GM21825 (cell line): ENCODE measurements around the gene ADPRHL1.
"Not testable (repeated sequence)": the region's sequence is repeated elsewhere in the genome, so short reads cannot be mapped to it uniquely, and the experiment has no call there.

ENCODE experiments used
- ATAC-seq: cut with Tn5 transposase; IDR thresholded peaks from one replicate; pipeline ENCODE4 v1.9.1; 2021; ENCODE audit warnings: mild to moderate bottlenecking, moderate library complexity; ENCODE audit not compliant: unreplicated experiment

The ADPRHL1 gene

GRCh38 chr13:113435907-113436306 is 17.4 kb downstream of the ADPRHL1 start:
- ATAC-seq: not testable (repeated sequence)

DNA sequence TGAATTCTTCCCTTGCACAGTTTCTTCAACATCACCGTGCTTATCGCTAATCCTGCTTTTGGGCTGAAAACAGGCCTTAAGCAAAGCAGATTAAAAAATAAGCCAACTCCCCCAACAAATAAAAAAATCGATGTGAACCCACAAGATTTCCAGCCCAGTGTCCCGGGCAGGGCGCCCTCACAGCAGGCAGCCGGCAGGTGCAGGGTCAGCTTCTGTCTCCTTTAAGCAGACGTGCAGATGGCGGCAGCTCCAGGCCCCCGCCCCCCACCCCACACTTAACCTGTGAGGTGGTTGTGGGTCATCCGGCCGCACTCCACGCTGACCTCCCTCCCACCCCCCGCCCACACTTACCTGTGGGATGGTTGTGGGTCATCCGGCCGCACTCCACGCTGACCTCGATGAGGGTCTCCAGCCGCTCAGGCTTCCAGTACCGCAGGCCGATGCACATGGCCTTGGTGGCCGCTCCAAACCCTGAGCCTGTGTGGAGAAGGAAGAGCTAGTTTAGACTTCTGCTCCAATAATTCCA is 19.8 kb downstream of the ADPRHL1 start:
- no peak for ATAC-seq

DNA sequence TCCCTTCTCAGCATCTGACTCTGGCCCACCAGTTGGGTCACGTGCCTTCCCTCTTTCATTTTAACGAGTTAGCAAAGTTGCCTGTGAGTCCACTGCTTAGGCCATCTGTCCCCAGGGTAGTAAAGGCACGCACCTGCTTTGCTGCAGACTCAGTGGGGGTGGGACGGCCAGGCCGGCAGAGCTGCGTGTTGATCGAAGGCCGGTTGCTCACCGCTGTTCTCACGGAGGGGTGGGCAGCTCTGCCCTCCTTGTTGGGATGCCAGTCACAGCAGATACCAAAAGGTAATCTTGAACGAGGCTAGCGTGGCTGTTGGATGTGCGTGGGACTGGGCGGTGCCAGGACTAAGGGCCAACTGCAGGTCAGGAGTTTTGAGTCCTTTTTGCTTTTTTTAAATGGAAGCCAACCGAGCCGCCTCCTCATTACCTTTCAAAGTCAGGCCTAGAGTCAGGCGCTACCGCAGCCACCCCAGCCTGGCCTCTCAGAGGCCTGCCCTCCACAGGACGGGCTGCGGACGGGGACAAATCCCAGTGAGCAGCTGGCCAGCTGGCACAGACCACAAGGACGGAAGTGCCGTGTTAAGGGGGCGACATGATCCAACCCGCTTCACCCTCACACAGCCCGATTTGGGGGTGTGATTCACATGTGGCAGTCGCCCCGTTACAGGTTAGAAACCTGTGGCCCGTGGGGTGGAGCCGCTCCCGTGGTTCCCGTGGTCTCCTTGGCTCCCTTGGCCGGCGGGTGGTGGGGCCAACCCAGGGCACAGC is 20.6 kb downstream of the ADPRHL1 start:
- ATAC-seq: no peak

- ATAC-seq: no peak
These were observed 22.1 kb downstream of the ADPRHL1 start for GRCh38 chr13:113431171-113431570.

- no peak for ATAC-seq
These were observed 22.7 kb downstream of the ADPRHL1 start for GRCh38 chr13:113430378-113431110.

- ATAC-seq: no peak
These were observed 23.7 kb downstream of the ADPRHL1 start for GRCh38 chr13:113429608-113429985.

- ATAC-seq: no peak
These were observed 24.2 kb downstream of the ADPRHL1 start for GRCh38 chr13:113428871-113429607.

DNA sequence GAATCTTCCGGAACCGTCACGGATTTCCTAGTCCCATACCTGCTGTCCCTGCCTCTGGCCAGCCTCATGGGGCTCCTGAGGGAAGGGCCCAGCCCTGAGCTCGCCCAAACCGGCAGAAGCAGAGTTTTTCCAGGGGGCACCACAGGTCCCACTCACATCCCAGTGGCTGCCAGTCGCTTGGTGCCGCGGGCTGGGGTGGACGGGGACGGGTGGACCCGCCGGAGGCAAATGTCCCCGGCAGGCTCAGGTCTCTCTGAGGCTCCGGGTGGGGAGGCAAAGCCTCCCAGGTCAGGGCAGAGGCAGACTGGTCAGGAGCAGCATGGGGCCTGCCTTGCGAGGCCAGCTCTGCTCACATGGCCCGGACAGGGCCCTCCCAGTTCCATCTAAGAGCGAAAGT is 24.8 kb downstream of the ADPRHL1 start:
- no peak for ATAC-seq

DNA sequence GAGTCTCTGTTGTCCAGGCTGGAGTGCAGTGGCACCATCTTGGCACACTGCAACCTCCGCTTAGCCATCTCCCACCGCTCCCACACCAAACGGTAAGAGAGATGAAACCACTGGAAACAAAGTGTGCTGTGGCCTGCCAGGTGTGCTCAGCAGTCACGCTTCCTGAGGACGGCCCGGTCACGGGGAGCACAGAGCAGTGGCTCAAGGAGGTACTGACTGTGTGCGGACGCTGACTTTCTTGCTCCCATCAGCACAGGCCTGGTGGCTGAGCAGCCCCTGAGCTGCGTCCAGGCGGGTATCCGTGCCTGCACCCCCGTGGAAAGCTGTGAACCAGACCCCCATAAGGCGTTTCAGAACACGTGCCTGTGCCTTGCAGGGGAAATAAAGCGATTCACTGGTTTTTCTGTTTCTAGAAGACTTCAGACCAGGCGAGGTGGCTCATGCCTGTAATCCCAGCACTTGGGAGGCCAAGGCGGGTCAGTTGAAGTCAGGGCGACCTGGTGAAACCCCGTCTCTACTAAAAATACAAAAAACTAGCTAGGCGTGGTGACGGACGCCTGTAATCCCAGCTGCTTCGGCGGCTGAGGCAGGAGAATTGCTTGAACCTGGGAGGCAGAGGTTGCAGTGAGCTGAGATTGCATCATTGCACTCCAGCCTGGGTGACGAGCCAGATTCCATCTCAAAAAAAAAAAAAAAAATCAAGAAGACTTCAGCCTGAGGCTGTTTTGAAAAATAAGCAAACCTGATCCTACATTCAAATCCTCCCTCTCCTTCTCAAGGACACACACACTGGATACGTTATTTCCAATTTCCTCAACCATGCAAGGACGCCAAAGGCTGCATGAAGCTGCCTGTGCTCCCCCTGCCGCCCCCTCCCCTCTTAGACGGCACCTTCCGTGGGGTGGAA is 25.5 kb downstream of the ADPRHL1 start:
- no peak for ATAC-seq

DNA sequence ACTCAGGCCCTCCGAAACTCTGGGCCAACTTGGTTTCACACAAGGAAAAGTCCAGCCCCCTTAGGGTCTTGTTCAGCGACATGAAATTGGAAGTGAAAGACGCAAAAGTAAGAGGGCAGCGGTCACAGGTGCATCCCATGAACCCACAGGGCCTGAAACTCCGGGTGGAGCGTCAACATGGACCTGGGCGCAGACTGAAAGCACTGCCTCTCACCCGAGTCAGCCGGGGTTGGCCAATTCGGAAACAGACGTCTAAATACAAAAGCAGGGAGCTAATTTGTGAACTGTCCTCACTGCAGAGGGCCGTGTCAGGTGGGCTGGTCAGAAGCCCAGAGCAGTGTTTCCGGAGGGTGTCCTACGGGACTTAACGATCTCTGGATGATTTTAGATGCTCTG is 26.7 kb downstream of the ADPRHL1 start:
- no peak for ATAC-seq

DNA sequence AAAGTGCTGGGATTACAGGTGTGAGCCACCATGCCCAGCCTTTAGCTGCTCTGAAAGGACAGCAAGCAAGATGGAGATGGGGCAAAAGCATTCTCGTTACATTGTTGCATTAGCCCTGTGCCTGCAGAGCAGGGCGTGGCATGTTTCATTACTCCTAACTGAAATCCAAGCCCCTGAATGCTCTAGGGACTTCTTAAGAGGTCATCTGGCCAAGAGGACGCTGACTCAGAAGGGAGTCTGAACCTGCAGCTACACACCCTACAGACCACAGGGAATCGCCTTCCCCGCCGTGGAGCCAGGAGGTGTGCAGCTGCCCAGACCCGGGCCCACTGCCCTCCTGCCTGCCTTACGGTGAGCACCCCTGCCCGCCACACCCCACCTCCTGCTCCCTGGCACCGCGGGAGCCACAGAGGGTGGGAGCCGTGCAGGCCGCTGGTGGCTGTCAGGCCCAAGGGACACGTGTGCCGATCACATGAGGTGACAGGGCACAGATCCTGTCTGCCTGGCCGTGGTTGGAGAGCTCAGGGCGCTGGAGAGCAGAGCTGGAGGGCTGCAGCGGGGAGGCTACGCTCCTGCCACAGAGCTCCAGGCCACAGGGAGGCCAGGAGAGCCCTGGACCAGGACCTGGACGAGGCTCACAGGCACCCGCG is 27.2 kb downstream of the ADPRHL1 start:
- no peak for ATAC-seq

DNA sequence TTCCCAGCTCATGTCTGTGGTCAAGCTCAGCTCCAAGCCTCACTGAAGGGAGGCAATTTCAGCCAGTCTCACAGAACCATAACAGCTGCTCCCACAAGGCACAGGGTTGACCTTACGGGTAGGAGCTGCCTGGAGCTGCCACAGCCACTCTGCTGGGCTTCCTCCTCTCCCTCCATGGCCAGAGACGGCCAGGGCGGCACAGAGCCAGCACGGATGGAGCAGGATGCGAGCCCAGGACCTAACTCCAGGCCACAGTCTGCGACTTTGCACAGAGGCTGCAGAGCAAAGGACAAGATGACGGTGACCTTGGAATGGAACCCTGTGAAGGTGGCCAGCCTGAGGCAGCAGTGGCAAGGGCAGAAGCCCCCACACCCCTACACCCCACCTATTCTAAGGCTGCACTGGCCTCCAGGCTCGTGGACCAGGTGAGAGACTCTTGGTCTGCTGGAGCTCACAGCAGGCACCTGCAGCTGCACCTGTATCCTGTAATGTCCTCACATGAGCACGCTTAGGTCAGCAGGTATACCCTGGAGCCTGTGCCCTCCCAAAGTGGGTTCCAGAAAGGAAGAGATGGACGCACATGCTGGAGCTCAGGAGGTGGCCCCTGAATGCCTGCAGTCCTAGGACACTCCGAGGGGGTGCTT is 29.6 kb downstream of the ADPRHL1 start:
- ATAC-seq: no peak

DNA sequence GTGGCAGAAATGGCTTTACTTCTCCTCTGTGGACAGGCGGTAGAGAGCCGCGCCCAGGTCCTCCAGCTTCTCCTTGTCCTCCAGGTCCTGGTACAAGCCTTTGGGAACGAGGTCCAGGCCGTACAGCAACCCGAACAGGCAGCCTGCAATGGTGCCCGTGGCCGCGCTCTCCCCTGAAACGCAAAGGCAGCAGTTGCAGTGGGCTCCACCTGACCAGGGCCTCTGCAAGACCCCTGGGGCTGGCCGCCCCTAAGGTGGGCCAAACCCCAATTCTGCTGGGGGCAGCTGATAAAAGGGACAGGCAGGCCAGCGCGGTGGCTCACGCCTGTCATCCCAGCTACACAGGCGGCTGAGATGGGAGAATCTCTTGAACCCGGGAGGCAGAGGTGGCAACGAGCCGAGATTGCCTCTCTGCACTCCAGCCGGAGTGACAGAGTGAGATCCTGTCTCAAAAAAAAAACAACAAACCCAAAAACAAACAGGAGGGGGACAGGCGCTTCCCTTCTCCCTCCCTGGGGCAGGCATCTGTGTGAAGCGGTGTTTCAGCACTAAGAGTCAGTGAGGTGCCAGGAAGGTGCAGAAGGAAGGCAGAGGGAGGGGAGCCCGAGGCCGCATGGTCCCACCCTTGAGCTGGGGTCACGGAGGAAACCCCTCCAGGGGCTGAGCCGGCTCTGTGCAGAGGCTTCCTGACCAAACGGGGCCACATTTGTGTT is 30.3 kb downstream of the ADPRHL1 start:
- ATAC-seq: no peak

DNA sequence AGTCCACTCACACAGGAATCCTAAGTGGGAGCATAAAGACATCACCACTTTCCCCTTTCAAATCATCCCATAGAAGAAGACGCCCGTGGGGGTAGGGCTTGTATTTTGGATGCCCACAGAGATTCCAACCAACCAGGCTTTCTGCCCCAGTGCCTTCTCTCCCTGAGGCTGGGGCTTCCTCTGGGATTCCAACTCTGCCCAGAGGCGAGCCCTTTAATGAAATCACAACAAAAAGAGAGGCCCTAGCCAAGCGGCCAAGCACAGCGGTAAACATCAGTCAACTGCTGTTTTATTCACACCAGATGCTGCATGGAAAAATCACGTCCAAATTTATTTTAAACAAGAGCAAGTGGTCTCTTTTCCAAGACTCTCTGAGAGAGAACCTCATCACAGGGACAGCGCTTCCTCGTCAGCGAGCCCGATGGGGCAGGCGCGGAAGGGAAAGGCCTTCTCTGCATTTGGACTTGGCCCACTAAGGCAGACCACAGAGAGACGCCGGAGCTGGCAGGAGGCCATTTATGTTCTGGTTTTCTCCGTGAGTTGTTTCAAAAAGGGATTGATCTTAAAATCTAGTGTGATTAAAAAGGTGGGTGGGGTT is 31.5 kb downstream of the ADPRHL1 start:
- ATAC-seq: no peak

GRCh38 chr13:113420833-113421600 is 32.3 kb downstream of the ADPRHL1 start:
- ATAC-seq: no peak

- no peak for ATAC-seq
These were observed 33.1 kb downstream of the ADPRHL1 start for GRCh38 chr13:113420232-113420631.

- no peak for ATAC-seq
These were observed 33.6 kb downstream of the ADPRHL1 start for GRCh38 chr13:113419531-113420193.
